HepG2 (cell line): ENCODE results near the gene IL16. TPM values are rescaled to one million over a fixed set of nuclear protein-coding genes. Genes with fewer than 3 reads are reported as not detected.

Source experiments
- CEBPB ChIP-seq: IDR thresholded peaks from 2 replicates; pipeline ENCODE4 v1.6.1; 2011; ENCODE audit warnings: low read depth, low read length, improper control_type of control experiment, borderline replicate concordance
- CREM ChIP-seq, 2 experiments: sonication (generic) in 1 of 2; formaldehyde crosslinking in 1 of 2; IDR thresholded peaks; 2 replicates each; pipeline versions ENCODE4 v1.4.0 to v1.6.1; 2016 to 2020; ENCODE audit warnings: antibody characterized with exemption in 1 of 2, mild to moderate bottlenecking in 1 of 2, missing genetic modification reagents in 1 of 2
- DMAP1 ChIP-seq: IDR thresholded peaks from 2 replicates; pipeline ENCODE4 v1.6.1; 2016
- ERF ChIP-seq: IDR thresholded peaks from 2 replicates; pipeline ENCODE4 v1.6.1; 2018; ENCODE audit warnings: missing biosample characterization, missing genetic modification reagents
- GTF2F1 ChIP-seq: fragments of 150-350 bp; IDR thresholded peaks from 2 replicates; pipeline ENCODE4 v1.6.1; 2014; ENCODE audit warnings: low read length
- HNF4A ChIP-seq: sonication (generic); formaldehyde crosslinking; IDR thresholded peaks from 2 replicates; pipeline ENCODE4 v1.4.0; 2020; ENCODE audit warnings: missing genetic modification reagents
- IRF9 ChIP-seq: sonication (generic); formaldehyde crosslinking; IDR thresholded peaks from 2 replicates; pipeline ENCODE4 v1.8.0; 2022; ENCODE audit warnings: missing genetic modification reagents, mild to moderate bottlenecking, borderline replicate concordance
- RBFOX2 ChIP-seq: fragments of 200-400 bp; formaldehyde crosslinking; IDR thresholded peaks from 2 replicates; pipeline ENCODE4 v1.6.1; 2017; ENCODE audit warnings: low read depth, mild to moderate bottlenecking, low read length
- RXRA ChIP-seq: sonication (generic); formaldehyde crosslinking; IDR thresholded peaks from 2 replicates; pipeline ENCODE4 v1.5.1; 2020; ENCODE audit warnings: missing genetic modification reagents
- SIX4 ChIP-seq: sonication (generic); formaldehyde crosslinking; IDR thresholded peaks from 2 replicates; pipeline ENCODE4 v1.4.0; 2020; ENCODE audit warnings: missing genetic modification reagents
- ZBTB25 ChIP-seq: IDR thresholded peaks from 2 replicates; pipeline ENCODE4 v1.6.1; 2018; ENCODE audit warnings: missing genetic modification reagents
- ZBTB7B ChIP-seq: sonication (generic); formaldehyde crosslinking; IDR thresholded peaks from 2 replicates; pipeline ENCODE4 v1.4.0; 2020; ENCODE audit warnings: missing genetic modification reagents
- ZNF160 ChIP-seq: sonication (generic); formaldehyde crosslinking; IDR thresholded peaks from 2 replicates; pipeline ENCODE4 v1.8.0; 2022; ENCODE audit warnings: mild to moderate bottlenecking, inconsistent platforms, missing genetic modification reagents
- ZNF563 ChIP-seq: sonication (generic); formaldehyde crosslinking; IDR thresholded peaks from 2 replicates; pipeline ENCODE4 v1.8.0; 2022; ENCODE audit warnings: mild to moderate bottlenecking, moderate library complexity, missing genetic modification reagents
- ZSCAN29 ChIP-seq: sonication (generic); formaldehyde crosslinking; conservative IDR thresholded peaks from 2 replicates; pipeline ENCODE4 v1.4.0; 2020; ENCODE audit warnings: mild to moderate bottlenecking, missing genetic modification reagents
- polyA plus RNA-seq, 8 experiments: library from polyadenylated mRNA; depleted of rRNA in 3 of 8; stranded (reverse) in 7 of 8; unstranded in 1 of 8; fragments of >200 nt; fragmentation: Illumina TruSeq in 4 of 8; extraction: Trizol in 4 of 8; gene quantifications; 2 replicates each; pipeline versions ENCODE4 v1.2.1 to v1.2.3, GENCODE V29; 2011 to 2016; ENCODE audit warnings: low read depth in 4 of 8, missing spikeins in 1 of 8, mixed read lengths in 1 of 8; ENCODE audit not compliant: insufficient read depth in 1 of 8
- total RNA-seq, 5 experiments: library from RNA; depleted of rRNA; stranded (reverse); fragments of >200 nt; fragmentation: Illumina TruSeq; extraction: Trizol; gene quantifications; 2 replicates each; pipeline ENCODE4 v1.2.3, GENCODE V29; 2016; ENCODE audit warnings: low read depth in 1 of 5
- TF ChIP-seq, protein P1 (sequence below): sonication (generic); formaldehyde crosslinking; IDR thresholded peaks from 2 replicates; pipeline ENCODE4 v1.5.0; 2020; ENCODE audit warnings: mild to moderate bottlenecking, missing genetic modification reagents
- TF ChIP-seq, protein P2 (sequence below): sonication (generic); formaldehyde crosslinking; IDR thresholded peaks from 2 replicates; pipeline ENCODE4 v1.5.1; 2020; ENCODE audit warnings: mild to moderate bottlenecking, missing genetic modification reagents
- TF ChIP-seq, protein P3 (sequence below): sonication (generic); formaldehyde crosslinking; IDR thresholded peaks from 2 replicates; pipeline ENCODE4 v1.4.0; 2020; ENCODE audit warnings: missing genetic modification reagents

IL16 gene
- total and polyA plus RNA-seq, 2 of the 13 experiments (the other 11 are each of a cell fraction or from before 2014, with no cell fraction given), result 0.03 TPM; not detected in 1

DNA sequence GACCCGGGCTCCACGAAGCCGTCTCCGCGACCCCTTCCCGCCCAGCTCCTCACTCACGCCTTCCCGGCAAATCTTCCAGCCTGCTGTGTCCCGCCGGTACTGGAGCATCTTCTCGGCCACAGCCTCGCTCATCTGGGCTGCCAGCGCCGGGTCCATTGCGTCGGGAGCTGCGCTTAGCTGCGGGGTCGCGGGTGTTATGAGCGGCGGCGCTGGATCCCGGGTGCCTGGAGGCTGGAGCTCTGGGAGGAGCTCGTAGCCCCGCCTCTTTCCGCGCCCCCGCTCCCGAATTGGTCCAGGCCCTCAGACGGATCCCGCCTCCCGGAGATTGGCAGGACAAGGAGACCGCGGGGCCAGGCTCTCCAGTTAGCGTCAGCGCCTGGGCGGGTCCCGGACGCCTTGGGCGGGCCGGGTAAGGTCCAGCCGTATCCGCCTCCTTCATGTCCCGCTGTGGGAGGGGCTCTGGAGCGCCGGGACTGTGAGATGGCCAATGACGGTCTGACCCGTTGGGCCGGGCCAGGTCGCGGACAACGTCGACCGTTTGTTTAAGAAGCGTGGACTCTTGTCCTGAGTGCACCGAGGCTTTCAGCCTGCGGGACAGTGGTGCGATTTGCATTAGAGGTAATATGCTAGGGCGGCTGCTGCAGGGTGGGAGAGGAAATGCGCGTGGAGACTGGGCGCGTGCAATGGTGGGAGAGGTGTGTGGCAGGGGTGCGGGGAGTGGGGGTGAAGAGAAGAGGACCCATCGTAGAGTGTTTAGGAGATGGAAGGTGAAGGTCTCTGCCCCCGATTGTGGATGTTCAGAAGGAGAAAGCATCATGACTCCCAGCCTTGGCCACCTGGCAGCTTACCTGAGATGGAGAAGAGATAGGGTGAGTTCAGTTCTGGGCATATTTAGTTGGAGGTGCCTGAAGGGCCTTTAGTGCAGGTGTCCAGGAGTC, 127.5 kb downstream of the IL16 start, which contains the start of gene STARD5 (continued):
- TF ChIP-seq CREM (IDR thresholded peaks at IDR 0.05) (peak; percentile 62), CREM (CRISPR knock-in tag; IDR thresholded peaks at IDR 0.05) (no peak), CEBPB (no peak), HNF4A (CRISPR knock-in tag) (peak; percentile 58; the same call in 1 of the 2 replicates), ZSCAN29 (CRISPR knock-in tag) (no peak), ERF (CRISPR knock-in tag) (peak; percentile 29), RBFOX2 (peak; percentile 91), SIX4 (no peak), GTF2F1 (0 out of 2 replicates have a peak, but pooled peaks have one; percentile 61), ZBTB7B (CRISPR knock-in tag) (no peak; the same call in 1 of the 2 replicates), ZNF160 (CRISPR knock-in tag) (no peak), RXRA (no peak; the same call in 1 of the 2 replicates), ZBTB25 (no peak), ZNF563 (CRISPR knock-in tag) (peak; percentile 75; the same call in 1 of the 2 replicates), DMAP1 (CRISPR knock-in tag) (peak; percentile 35; the same call in 1 of the 2 replicates), IRF9 (no peak)
- TF ChIP-seq, protein P1, sequence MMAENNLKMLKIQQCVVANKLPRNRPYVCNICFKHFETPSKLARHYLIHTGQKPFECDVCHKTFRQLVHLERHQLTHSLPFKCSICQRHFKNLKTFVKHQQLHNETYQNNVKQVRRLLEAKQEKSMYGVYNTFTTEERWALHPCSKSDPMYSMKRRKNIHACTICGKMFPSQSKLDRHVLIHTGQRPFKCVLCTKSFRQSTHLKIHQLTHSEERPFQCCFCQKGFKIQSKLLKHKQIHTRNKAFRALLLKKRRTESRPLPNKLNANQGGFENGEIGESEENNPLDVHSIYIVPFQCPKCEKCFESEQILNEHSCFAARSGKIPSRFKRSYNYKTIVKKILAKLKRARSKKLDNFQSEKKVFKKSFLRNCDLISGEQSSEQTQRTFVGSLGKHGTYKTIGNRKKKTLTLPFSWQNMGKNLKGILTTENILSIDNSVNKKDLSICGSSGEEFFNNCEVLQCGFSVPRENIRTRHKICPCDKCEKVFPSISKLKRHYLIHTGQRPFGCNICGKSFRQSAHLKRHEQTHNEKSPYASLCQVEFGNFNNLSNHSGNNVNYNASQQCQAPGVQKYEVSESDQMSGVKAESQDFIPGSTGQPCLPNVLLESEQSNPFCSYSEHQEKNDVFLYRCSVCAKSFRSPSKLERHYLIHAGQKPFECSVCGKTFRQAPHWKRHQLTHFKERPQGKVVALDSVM (CRISPR knock-in tag), result no peak
- TF ChIP-seq, protein P2, sequence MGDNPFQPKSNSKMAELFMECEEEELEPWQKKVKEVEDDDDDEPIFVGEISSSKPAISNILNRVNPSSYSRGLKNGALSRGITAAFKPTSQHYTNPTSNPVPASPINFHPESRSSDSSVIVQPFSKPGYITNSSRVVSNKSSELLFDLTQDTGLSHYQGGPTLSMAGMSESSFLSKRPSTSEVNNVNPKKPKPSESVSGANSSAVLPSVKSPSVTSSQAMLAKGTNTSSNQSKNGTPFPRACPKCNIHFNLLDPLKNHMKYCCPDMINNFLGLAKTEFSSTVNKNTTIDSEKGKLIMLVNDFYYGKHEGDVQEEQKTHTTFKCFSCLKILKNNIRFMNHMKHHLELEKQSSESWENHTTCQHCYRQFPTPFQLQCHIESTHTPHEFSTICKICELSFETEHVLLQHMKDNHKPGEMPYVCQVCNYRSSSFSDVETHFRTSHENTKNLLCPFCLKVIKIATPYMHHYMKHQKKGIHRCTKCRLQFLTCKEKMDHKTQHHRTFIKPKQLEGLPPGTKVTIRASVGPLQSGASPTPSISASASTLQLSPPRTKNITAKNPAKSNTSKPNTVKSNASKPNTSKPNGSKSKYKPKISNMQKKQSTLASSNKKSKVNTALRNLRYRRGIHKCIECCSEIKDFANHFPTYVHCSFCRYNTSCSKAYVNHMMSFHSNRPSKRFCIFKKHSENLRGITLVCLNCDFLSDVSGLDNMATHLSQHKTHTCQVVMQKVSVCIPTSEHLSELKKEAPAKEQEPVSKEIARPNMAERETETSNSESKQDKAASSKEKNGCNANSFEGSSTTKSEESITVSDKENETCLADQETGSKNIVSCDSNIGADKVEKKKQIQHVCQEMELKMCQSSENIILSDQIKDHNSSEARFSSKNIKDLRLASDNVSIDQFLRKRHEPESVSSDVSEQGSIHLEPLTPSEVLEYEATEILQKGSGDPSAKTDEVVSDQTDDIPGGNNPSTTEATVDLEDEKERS (CRISPR knock-in tag), result 0 out of 2 replicates have a peak, but pooled peaks have one; percentile 1
- TF ChIP-seq, protein P3, sequence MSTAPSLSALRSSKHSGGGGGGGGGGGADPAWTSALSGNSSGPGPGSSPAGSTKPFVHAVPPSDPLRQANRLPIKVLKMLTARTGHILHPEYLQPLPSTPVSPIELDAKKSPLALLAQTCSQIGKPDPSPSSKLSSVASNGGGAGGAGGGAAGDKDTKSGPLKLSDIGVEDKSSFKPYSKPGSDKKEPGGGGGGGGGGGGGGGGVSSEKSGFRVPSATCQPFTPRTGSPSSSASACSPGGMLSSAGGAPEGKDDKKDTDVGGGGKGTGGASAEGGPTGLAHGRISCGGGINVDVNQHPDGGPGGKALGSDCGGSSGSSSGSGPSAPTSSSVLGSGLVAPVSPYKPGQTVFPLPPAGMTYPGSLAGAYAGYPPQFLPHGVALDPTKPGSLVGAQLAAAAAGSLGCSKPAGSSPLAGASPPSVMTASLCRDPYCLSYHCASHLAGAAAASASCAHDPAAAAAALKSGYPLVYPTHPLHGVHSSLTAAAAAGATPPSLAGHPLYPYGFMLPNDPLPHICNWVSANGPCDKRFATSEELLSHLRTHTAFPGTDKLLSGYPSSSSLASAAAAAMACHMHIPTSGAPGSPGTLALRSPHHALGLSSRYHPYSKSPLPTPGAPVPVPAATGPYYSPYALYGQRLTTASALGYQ (CRISPR knock-in tag), result no peak
